Fibroblast of skin of left biceps (primary cell): Measurements from ENCODE around the gene SLC4A9.
"Not testable (repeated sequence)": the region's sequence is repeated elsewhere in the genome, so short reads cannot be mapped to it uniquely, and the experiment has no call there.

ENCODE experiments used
- DNase-seq, 2 experiments: peaks; one replicate each; pipeline ENCODE4 v3.0.0-alpha.2; 2013; ENCODE audit warnings: low read depth in 2 of 2

Gene SLC4A9

DNA sequence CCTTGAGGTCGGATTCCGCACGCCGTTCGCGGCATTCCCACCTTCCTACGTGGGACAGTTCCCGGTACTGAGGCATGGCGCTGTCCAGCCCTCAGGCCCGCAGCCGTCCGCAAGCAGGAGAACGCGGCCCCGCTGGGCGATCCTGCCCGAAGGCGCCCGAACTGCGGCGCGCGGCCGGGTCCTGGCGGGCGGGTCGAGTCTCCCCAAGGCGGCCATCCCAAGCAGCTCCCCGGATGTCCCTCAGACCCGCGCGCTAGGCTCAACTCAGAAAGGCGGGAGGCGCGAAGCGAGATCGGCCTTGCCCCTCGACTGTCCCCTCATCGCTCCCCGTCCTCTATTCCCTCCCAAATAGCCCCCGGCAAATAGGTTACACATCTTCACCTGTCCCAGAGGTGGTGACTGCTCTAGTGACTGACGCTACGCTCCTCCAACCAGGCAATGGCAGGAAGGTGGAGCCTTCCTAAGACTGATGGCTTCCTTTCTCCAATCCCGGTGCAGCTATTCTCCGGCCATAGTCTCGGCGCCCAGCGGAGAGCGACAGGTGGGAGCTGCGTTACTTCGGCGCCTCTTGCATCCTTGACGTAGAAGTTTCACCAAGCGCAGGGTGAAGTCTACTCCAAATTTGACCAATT lies 40.9 kb downstream of the SLC4A9 start:
- peak; percentile 92 for DNase-seq

DNA sequence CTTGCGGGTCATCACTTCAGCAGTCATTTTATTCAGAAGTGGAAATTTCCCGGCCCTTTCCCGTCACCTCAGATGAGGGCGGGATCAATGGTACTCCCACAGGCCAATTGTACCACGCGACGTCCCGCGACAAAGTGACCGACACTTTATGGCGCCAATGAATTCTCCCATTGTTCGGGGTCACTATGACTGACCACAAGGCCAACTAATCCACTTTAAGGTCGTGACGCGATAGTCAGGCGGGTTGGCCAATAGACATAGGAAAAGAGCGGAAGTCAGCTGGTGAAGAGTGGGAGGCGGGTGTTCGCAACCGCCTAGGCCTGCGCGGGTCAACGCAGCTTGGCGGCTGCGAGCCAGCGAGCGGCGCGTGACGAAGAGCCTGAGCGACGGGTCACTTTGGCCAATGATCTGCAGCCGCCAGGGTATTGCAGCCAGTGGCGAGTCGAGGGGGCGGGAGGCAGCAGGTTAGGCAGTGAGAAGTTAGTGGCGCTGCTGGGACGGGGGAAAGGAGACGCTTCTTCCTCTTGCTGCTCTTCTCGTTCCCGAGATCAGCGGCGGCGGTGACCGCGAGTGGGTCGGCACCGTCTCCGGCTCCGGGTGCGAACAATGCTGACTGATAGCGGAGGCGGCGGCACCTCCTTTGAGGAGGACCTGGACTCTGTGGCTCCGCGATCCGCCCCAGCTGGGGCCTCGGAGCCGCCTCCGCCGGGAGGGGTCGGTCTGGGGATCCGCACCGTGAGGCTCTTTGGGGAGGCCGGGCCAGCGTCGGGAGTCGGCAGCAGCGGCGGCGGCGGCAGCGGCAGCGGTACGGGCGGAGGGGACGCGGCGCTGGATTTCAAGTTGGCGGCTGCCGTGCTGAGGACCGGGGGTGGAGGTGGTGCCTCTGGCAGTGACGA lies 41.6 kb downstream of the SLC4A9 start, which contains the start of gene ANKHD1:
Gene ANKHD1, plus strand, starts transcription at position 472 of the 896 bp plus-strand sequence. Its CDS starts 135 bp downstream, at position 607.
- DNase-seq = peak; percentile 100

DNA sequence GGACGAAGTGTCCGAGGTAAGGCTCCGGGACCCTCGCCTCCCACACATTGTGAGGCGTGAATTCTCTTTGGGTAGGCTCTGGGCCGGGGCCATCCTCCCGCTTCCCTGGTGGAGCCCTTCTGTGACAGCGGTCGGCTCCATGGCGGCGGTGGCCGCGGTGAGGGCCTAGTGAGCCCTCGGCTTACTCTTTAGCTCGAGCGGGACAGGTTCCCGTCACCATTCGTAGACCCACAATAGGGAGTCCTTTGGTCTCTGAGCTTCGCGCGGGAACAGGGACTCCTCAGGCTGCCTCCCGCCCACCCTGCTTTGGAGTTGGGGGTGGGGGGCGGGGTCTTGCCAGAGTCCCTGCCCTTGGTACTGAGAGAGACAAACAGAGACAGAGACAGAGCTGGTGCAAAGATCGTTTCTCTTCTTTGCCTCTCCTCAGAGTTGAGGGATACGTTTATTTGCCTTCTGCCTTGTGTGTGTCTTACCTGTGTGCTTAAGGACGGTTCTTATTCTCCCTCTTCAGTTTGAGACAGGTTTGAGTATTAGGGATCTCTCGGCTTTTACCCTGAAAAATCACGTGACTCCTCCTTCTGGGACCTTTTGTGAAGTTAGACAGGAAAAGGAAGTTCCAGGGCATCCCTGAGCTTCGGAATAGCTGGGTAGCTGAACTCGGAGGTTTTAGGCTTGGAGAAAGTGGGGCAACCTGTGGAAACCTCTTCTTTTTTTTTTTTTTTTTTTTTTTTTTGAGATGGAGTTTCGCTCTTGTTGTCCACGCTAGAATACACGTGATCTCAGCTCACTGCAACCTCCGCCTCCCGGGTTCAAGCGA lies 42.5 kb downstream of the SLC4A9 start:
- DNase-seq = no peak

- no peak for DNase-seq
Measured at GRCh38 chr5:140403613-140404012, 43.6 kb downstream of the SLC4A9 start.

DNA sequence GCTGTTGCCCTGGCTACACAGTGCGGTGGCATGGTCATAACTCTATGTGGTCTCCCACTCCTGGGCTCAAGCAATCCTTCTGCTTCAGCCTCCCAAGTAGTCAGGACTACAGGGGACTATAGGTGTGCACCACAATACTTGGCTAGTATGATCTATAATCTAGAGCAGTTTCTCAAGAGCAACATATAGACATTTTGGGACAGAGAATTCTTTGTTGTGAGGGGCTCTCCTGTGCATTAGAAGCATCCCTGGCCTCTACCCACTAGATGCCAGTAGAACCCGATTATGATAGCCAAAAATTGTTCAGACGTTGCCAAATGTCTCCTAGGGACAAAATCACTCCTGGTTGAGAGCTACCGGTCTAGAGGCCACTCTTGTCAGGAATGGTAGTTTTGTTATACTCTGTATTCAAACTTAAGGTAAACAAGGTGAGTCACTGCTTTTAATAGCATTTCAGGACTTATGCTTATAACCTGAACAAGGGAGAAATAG lies 48.8 kb downstream of the SLC4A9 start:
- DNase-seq = no peak

DNA sequence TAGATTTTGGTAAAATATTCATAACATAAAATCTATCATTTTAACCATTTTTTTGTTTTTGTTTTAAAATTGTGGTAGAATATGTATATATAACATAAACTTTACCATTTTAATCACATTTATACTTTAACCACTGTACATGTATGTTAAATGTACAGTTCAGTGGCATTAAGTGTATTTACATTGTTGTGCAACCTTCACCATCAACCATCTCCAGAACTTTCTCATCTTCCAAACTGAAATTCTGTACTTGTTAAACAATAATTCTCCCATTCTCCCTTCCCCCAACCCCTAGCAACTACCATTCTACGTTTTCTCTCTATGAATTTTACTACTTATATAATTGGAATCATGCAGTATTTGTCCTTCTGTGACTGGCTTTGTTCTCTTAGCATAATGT lies 53.2 kb downstream of the SLC4A9 start:
- DNase-seq = no peak

- no peak for DNase-seq
Measured at GRCh38 chr5:140417235-140417634, 57.2 kb downstream of the SLC4A9 start.

DNA sequence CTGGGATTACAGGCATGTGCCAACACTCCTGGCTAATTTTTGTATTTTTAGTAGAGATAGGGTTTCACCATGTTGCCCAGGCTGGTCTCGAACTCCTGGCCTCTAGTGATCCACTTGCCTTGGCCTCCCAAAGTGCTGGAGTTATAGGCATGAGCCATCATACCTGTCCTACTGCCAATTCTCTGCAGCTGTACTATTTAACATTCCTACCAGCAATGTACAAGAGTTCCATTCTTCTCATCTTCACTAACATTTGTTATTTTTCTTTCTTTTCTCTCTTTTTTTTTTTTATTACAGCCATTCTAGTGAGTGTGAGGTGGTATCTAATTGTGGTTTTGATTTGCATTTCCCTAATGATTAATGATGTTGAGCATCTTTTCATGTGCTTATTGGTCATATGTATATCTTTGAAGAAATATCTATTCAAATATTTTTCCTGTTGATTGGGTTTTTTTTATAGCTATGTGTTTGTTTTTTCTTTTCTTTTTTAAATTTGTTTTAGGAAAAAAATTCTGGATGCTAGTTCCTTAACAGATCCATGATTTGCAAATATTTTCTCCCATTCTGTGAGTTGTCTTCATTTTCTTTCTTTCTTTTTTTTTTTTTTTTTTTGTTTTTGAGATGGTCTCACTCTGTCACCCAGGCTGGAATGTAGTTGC lies 59.0 kb downstream of the SLC4A9 start:
- DNase-seq = no peak

DNA sequence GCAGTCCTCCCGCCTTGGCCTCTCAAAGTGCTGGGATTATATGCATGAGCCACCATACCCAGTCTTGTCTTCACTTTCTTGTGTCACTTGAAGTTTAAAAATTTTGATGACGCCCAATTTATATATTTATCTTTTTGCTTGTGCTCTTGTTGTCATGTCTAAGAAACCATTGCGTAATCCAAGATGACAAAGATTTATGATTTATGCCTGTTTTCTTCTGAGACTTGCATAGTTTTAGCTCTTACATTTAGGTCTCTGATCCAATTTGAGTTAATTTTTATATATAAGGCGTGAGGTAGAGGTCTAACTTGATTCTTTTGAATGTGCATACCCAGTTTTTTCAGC lies 60.2 kb downstream of the SLC4A9 start:
- no peak for DNase-seq

DNA sequence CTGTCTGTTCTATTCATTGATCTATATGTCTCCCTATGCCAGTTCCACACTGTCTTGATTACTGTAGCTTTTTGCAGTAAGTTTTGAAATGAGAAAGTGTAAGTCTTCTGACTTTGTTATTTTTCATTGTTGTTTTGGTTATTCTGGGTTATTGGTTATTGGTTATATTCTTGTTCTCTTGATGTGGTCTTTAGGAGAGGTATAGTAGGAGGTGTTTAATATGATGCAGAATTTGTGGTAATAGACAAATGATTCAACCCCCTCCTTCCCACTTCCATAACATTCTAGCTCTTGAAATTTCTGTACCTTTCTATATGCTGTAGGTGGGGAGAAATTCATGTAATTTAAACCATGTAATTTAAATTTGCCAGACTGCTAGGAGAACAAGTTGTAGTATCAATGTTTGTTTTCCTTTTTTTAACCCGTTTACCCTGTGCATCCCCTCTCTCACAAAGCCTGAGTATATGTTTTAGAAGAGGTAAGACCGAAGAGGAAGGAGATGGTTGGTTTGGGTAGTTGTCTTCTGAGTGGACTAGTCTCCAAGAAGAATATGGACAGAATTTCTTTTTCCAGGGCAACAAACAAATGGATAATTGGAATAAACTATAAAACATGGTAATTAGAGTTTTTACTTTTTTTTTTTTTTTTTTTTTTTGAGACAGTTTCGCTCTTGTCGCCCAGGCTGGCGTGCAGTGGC lies 60.8 kb downstream of the SLC4A9 start:
- no peak for DNase-seq

- not testable (repeated sequence) for DNase-seq
Measured at GRCh38 chr5:140421375-140421774, 61.4 kb downstream of the SLC4A9 start.

- no peak for DNase-seq
Measured at GRCh38 chr5:140423609-140424008, 63.6 kb downstream of the SLC4A9 start.

DNA sequence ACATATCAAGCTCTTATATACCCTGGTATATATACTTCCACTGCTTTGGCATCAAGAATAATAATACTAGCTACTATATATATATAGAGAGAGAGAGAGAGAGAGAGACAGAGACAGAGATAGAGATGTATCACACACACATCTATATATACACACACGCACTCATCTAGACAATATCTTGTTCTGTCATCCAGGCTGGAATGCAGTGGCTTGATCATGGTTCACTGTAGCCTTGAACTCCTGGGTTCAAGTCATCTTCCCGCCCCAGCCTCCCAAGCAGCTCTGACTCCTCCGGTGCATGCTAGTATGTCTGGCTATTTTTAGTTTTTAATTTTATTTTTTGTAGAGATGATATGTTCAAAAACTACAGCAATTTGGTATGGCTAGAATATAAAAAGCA lies 64.1 kb downstream of the SLC4A9 start:
- DNase-seq = no peak
